Naive B cell (primary cell): ENCODE measurements around the gene TYW1B. TPM values are rescaled to one million over a fixed set of nuclear protein-coding genes. Genes with fewer than 3 reads are reported as not detected.
"Not testable (repeated sequence)": the region's sequence is repeated elsewhere in the genome, so short reads cannot be mapped to it uniquely, and the experiment has no call there.

ENCODE experiments used
- ATAC-seq, 2 donors: fragments of 150-1000 bp; cut with Tn5 transposase; 2 replicates each; pipeline ENCODE4 v1.10.0; 2021; ENCODE audit warnings: low read depth in 2 of 2, mild to moderate bottlenecking in 2 of 2, moderate library complexity in 2 of 2
- DNase-seq: peaks from one replicate; pipeline ENCODE4 v3.0.0; 2022
- H3K27ac Mint-ChIP-seq, 6 donors: one replicate each; pipeline ENCODE4 v1.8.0; 2020 to 2022; ENCODE audit warnings: mild to moderate bottlenecking in 6 of 6, mixed read lengths in 6 of 6, moderate library complexity in 5 of 6, inconsistent platforms in 2 of 6
- H3K27me3 Mint-ChIP-seq, 3 donors: one replicate each; pipeline ENCODE4 v1.8.0; 2021 to 2022; ENCODE audit warnings: mixed read lengths in 3 of 3, mild to moderate bottlenecking in 1 of 3
- H3K36me3 Mint-ChIP-seq, 2 donors: one replicate each; pipeline ENCODE4 v1.8.0; 2020 to 2022; ENCODE audit warnings: mixed read lengths in 2 of 2, inconsistent platforms in 1 of 2, mild to moderate bottlenecking in 1 of 2
- H3K4me1 Mint-ChIP-seq, 3 donors: one replicate each; pipeline ENCODE4 v1.8.0; 2020 to 2022; ENCODE audit warnings: mixed read lengths in 3 of 3, inconsistent platforms in 1 of 3, mild to moderate bottlenecking in 1 of 3, moderate library complexity in 1 of 3
- H3K4me3 Mint-ChIP-seq, 8 donors: one replicate each; pipeline ENCODE4 v1.8.0; 2020 to 2022; ENCODE audit warnings: mild to moderate bottlenecking in 8 of 8, mixed read lengths in 8 of 8, moderate library complexity in 8 of 8, inconsistent platforms in 2 of 8
- H3K9me3 Mint-ChIP-seq, 7 donors: one replicate each; pipeline ENCODE4 v1.8.0; 2020 to 2022; ENCODE audit warnings: mixed read lengths in 7 of 7, mild to moderate bottlenecking in 5 of 7, inconsistent platforms in 2 of 7, moderate library complexity in 1 of 7
- polyA plus RNA-seq, 6 donors: library from polyadenylated mRNA; unstranded; fragments of 300-500 nt; fragmentation: Illumina TruSeq; gene quantifications; one replicate each; pipeline ENCODE4 v1.2.3, GENCODE V29; 2021; ENCODE audit warnings: low read depth in 6 of 6

Gene TYW1B
- polyA plus RNA-seq, 6 donors from 2014 or later, result 0.34 to 4.1 (median 1.9) TPM

DNA sequence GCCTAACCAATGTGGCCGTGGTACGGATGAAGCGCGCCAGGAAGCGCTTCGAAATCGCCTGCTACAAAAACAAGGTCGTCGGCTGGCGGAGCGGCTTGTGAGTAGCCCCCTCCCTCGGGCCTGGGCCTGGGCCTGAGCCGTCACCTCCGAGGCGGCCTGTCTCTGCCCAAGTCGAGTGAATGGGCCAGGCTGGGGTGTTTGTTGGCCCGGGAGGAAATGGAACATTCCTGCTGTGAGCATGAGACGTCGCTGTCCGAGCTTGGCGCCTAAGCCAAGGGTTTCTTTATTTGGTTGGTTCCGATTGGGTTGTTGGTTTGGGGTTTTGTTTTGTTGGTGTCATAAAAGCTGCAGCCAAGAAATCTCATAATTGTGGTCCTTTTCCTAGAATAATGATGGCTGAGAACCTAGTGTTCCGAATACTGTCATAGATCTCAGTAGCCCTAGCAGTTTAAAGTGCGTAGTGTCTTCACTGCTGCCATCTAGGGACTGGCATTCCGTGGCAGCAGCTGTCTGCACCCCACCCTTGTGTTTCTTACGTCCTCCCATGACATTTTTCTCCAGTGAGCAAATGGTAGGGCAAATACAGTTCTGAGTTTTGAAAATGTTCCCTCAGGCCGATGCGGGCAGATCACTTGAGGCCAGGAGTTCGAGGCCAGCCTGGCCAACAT is 1.8 kb upstream of the TYW1B start:
- peaks cover 0 to 15% of the 10 kb centered on the region in 2 donors for H3K36me3 Mint-ChIP-seq
- H3K27me3 Mint-ChIP-seq, H3K9me3 Mint-ChIP-seq, DNase-seq: not testable (repeated sequence)
- peaks cover 8 to 40% (median 9%) of the 10 kb centered on the region in 3 donors for H3K4me1 Mint-ChIP-seq
- H3K4me3 Mint-ChIP-seq, result peak overlapping the region; percentile 94 to 100 (median 98)
- H3K27ac Mint-ChIP-seq, result peak overlapping the region; percentile 98 to 99 (median 99)
- peak; percentile 48 to 52 for ATAC-seq

DNA sequence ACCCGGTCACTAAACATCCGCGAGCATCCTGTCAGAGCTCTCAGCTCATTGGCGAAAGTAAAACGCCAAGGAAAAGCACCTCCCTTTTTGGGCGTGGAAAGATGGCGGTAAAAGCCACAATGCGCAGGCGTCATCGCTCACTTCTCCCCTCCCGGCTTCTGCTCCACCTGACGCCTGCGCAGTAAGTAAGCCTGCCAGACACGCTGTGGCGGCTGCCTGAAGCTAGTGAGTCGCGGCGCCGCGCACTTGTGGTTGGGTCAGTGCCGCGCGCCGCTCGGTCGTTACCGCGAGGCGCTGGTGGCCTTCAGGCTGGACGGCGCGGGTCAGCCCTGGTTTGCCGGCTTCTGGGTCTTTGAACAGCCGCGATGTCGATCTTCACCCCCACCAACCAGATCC is 1.3 kb upstream of the TYW1B start:
- peak overlapping the region; percentile 94 to 100 (median 98) for H3K4me3 Mint-ChIP-seq
- peak; percentile 41 to 51 for ATAC-seq
- peaks cover 0 to 15% of the 10 kb centered on the region in 2 donors for H3K36me3 Mint-ChIP-seq
- H3K27me3 Mint-ChIP-seq, H3K9me3 Mint-ChIP-seq: not testable (repeated sequence)
- DNase-seq, result peak; percentile 95
- H3K27ac Mint-ChIP-seq, result peak overlapping the region; percentile 98 to 99 (median 99)
- H3K4me1 Mint-ChIP-seq, result peaks cover 8 to 40% (median 9%) of the 10 kb centered on the region in 3 donors

DNA sequence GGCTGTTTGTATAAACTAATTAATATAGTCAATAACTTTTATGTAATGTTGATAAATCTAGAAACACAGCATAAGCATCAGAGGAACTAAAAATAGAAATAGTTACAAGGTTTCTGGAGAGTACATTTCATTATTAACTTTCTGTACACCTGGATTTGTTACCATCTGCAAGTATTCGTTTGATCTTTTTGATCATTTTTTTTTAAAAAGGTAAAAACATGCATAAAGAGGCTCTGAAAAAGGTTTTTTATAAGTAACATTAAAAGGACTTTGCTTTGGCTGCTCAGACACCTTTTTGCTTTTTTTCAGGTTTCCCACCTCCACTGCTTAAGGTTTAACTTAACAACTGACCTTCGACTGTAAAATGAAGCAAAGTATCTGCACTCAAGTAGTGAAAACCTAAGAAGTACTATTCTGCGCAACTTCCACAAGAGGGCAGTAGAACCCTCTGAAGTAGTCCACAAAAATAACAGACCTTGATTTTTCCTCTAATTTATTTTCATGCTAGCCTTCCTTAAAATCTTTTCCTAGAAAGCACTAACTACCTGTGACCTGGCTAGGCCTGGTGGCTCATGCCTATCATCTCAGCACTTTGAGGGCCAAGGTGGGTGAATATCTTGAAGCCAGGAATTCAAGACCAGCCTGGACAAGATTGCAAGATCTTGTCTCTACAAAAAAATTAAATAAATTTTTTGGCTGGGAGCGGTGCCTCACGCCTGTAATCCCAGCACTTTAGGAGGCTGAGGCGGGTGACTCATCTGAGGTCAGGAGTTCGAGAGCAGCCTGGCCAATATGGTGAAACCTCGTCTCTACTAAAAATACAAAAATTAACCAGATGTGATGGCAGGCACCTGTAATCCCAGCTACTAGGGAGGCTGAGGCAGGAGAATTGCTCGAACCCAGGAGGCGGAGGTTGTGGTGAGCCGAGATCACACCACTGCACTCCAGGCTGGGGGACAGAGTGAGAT is 4.0 kb downstream of the TYW1B start:
- not testable (repeated sequence) for H3K27ac Mint-ChIP-seq, ATAC-seq, H3K36me3 Mint-ChIP-seq, H3K27me3 Mint-ChIP-seq, H3K9me3 Mint-ChIP-seq
- Mint-ChIP-seq H3K4me3 (peak overlapping the region in 1 of 8 donors; percentile 71), H3K4me1 (peaks cover 0 to 24% (median 13%) of the 10 kb centered on the region in 3 donors)
- peak; percentile 19 for DNase-seq

DNA sequence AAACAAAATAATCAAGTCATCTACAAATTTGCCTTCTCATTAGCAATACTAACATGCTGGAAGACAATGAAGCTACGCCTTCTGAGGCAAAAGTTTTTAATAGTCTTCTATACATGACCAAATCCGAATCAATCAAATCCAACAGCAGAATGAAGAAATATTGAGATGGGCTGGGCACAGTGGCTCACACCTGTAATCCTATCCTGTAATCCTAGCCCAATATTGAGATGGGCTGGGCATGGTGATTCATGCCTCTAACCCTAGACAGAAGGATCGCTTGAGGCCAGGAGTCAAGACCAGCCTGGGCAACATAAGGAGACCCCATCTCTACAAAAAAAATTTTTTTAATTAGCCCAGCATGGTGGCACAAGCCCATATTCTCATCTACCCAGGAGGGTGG is 5.5 kb downstream of the TYW1B start:
- not testable (repeated sequence) for H3K27me3 Mint-ChIP-seq, H3K9me3 Mint-ChIP-seq, H3K36me3 Mint-ChIP-seq, ATAC-seq, H3K27ac Mint-ChIP-seq, DNase-seq
- H3K4me3 Mint-ChIP-seq, result peak overlapping the region in 1 of 8 donors; percentile 22
- peaks cover 0 to 17% (median 17%) of the 10 kb centered on the region in 3 donors for H3K4me1 Mint-ChIP-seq

DNA sequence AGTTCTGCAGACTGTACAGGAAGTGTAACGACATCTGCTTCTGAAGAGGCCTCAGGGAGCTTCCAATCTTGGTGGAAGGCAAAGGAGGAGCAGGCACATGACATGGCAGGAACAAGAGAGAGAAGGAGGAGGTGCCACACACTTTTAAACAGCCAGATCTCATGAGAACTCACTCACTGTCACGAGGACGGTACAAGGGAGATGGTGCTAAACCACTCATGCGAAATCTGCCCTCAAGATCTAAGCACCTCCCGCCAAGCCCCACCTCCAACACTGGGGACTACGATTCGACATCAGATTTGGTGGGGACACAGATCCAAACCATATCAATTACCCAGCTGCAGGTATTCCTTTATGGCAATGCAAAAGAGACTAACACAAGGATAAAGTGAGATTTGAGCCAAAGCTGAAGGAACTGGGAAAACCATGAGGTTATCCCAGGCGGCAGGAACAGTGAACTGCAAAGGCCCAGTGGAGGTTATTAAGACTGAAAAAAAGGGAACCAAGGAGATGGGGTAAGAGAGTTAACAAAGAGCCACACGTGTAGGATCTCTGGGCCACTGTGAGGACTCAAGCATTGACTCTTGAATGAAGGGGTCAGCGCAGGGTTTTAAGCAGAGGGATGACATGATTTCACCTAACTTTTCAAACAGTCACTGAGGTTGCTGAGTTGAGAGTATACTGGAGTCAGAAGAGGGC is 9.2 kb downstream of the TYW1B start:
- H3K9me3 Mint-ChIP-seq, H3K4me3 Mint-ChIP-seq, H3K27me3 Mint-ChIP-seq, ATAC-seq, DNase-seq: not testable (repeated sequence)
- Mint-ChIP-seq H3K36me3 (peaks cover 0 to 17% of the 10 kb centered on the region in 2 donors), H3K27ac (peak overlapping the region in 2 of 6 donors; percentile 34 to 41), H3K4me1 (peaks cover 0 to 17% (median 8%) of the 10 kb centered on the region in 3 donors)

DNA sequence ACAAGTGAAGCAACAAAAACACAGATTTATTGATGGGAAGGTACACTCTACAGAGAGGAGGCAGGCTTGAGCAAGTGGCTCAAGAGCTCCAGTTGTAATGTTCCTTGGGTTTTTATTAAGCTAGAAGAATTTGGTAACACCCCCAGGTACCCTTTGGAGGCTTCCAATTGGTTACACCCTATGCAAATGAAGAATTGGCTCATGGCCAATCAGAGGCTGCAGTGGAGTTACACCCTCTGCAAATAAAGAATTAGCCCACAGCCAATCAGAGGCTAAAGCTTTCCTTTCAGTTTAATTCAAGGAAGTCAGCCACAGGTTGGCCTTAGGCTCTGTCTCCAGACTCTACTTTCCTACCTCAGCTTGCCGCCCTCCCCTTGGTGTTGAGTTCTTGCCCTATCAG is 10.3 kb downstream of the TYW1B start:
- Mint-ChIP-seq H3K4me1 (peaks cover 0 to 17% (median 8%) of the 10 kb centered on the region in 3 donors), H3K36me3 (peaks cover 0 to 17% of the 10 kb centered on the region in 2 donors), H3K27ac (peak overlapping the region in 2 of 6 donors; percentile 42 to 90)
- H3K9me3 Mint-ChIP-seq, H3K4me3 Mint-ChIP-seq, DNase-seq, ATAC-seq, H3K27me3 Mint-ChIP-seq: not testable (repeated sequence)

DNA sequence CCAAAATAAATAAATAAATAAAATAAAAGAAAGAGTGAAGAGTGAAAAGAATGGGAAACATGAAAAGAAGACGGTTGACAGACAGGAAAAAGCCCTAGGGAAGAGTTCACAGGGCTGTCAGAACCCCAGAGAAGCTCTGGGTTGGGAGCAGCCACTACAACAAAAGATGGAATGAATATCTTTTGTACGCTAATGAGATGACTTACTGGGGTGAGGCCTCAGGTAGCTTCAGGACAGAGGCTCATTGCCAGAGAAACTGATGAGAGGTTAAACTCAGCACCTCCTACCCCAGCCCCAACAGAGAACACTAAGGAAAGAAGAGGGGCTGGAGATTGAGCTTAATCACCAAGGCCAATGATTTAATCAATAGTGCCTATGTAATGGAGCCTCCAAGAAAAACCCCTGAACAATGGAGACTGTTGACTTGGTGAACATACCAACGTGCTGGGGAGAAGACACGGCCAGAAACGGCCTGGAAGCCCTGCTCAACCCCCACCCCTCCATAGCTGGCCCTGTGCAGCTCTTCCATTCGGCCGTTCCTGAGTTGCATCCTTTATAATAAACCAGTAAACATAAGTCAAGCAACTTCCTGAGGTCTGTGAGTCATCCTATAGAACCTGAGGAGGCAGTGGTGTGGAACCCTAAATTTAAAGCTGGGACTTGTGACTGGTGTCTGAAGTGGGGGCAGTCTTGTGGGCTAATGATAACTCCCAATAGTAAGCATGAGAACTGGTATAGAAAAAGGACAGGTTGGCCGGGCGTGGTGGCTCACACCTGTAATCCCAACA is 11.4 kb downstream of the TYW1B start:
- ATAC-seq, H3K27me3 Mint-ChIP-seq, H3K27ac Mint-ChIP-seq, H3K9me3 Mint-ChIP-seq, DNase-seq, H3K4me3 Mint-ChIP-seq: not testable (repeated sequence)
- Mint-ChIP-seq H3K36me3 (peaks cover 0 to 20% of the 10 kb centered on the region in 2 donors), H3K4me1 (peaks cover 0 to 11% (median 6%) of the 10 kb centered on the region in 3 donors)

DNA sequence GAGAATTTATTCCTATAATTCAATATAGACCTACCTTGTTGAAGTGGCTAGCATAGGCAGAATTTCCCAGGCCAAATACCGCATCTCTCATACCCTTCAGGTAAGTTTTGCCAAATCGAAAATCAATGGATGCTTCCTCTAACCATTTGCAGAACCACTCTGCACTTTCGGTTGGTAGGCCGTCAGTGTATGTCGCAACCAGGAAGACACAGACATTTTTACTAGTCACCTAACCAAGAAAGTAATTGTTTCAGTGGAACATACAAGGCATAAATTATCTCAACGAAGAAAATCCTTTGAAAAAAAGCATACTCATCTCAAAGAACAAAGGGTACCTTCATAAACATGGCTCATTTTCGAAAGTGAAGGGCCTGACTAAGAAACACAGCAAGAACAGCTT is 17.6 kb downstream of the TYW1B start:
- H3K4me1 Mint-ChIP-seq, H3K27ac Mint-ChIP-seq, H3K4me3 Mint-ChIP-seq, H3K27me3 Mint-ChIP-seq, DNase-seq, H3K9me3 Mint-ChIP-seq, ATAC-seq: not testable (repeated sequence)
- peaks cover 17 to 21% of the 10 kb centered on the region in 2 donors for H3K36me3 Mint-ChIP-seq

DNA sequence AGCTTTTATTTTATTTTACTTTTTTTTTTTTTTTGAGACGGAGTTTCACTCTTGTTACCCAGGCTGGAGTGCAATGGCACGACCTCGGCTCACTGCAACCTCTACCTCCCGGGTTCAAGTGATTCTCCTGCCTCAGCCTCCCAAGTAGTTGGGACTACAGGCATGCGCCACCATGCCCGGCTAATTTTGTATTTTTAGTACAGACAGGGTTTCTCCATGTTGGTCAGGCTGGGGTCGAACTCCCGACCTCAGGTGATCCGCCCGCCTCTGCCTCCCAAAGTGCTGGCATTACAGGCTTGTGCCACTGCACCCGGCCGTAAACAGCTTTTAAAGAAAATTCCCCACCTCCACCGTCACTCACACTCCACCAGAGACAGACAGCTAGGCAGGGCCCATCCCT is 19.5 kb downstream of the TYW1B start:
- peaks cover 18 to 22% of the 10 kb centered on the region in 2 donors for H3K36me3 Mint-ChIP-seq
- ATAC-seq, result not testable (repeated sequence)

DNA sequence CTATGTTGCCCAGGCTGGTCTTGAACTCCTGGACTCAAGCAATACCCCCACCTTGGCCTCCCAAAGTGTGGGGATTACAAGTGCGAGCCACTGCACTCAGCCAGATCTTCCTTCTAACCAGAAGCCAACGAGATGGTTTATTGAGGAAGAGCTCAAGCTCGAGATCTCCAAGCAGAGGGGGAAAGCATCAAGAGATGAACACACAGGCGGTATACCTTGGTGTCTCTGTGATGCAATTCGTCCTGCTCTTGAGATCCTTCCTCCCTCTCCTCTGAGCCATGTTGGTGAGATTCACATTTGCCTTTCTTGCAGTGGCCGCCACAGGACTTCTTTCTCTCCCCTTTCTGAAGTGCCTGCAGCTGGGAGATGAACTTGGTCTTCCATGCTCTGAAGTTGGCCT is 21.1 kb downstream of the TYW1B start:
- not testable (repeated sequence) for H3K27ac Mint-ChIP-seq, H3K4me3 Mint-ChIP-seq, H3K4me1 Mint-ChIP-seq, H3K9me3 Mint-ChIP-seq, DNase-seq, ATAC-seq, H3K27me3 Mint-ChIP-seq
- peaks cover 15 to 22% of the 10 kb centered on the region in 2 donors for H3K36me3 Mint-ChIP-seq

More for the DNA sequence above, 19.5 kb downstream of the TYW1B start:
- not testable (repeated sequence) for H3K4me3 Mint-ChIP-seq, H3K4me1 Mint-ChIP-seq, H3K27ac Mint-ChIP-seq, DNase-seq, H3K27me3 Mint-ChIP-seq, H3K9me3 Mint-ChIP-seq

DNA sequence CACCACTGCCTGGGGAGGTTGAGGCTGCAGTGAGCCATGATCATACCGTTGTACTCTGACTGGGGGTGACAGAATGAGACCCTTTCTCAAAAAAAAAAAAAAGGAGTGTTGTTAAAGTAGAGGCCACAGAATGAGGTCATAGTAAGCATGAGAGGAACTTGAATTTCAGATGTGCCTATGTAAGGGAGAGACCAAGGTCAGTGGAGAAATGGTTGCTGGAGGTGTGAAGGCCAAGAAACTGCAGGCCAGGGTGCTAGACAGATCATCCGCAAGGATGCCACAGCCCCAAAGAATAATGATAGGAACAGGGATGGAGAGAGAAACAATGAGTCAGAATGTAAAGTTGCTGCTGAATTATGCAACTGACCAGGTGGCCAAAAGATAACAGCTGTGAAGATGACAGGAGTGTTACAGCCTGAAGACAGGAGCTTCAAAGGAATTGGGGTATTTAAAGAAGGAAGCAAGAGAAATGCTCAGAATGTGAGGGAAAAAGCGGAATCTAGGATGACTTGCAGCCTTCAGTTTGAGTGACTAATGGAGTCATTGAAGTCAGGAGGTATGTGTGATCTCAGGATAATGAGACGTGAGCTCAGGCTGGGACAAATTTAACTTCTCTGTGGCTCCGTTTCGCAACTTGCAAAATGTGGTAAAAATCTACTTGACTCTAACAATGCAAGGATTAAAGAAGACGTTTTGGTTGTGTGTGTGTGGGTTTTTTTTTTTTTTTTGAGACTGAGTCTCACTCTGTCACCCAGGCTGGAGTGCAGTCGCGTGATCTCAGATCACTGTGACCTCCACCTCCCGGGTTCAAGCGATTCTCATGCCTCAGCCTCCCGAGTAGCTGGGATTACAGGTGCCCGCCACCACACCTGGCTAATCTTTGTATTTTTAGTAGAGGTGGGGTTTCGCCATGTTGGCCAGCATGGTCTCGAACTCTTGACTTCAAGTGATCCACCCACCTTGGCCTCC is 22.2 kb downstream of the TYW1B start:
- peaks cover 15 to 22% of the 10 kb centered on the region in 2 donors for H3K36me3 Mint-ChIP-seq
- H3K4me3 Mint-ChIP-seq, result no peak overlapping the region
- no peaks in the 10 kb centered on the region for H3K4me1 Mint-ChIP-seq
- ATAC-seq (no peak), DNase-seq (no peak)
- no peaks in the 10 kb centered on the region for H3K27me3 Mint-ChIP-seq
- no peaks in the 10 kb centered on the region for H3K9me3 Mint-ChIP-seq
- no peak overlapping the region for H3K27ac Mint-ChIP-seq

DNA sequence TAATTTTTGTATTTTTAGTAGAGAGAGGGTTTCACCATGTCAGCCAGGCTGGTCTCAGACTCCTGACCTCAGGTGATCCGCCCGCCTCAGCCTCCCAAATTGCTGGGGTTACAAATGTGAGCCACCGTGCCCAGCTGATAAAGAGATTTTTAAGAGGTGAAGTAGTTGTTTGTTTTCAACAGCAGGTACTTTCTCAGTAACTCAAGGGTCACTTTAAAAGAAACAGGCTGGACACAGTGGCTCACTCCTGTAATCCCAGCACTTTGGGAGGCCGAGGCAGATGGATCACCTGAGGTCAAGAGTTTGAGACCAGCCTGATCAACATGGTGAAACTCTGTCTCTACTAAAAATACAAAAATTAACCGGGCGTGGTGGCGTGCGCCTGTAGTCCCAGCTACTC is 24.2 kb downstream of the TYW1B start:
- H3K4me3 Mint-ChIP-seq, H3K9me3 Mint-ChIP-seq, H3K27me3 Mint-ChIP-seq, H3K4me1 Mint-ChIP-seq, ATAC-seq, DNase-seq, H3K27ac Mint-ChIP-seq: not testable (repeated sequence)
- peaks cover 15 to 22% of the 10 kb centered on the region in 2 donors for H3K36me3 Mint-ChIP-seq
